HG03521 (cell line): ENCODE data around the gene KSR1.
"Not testable (repeated sequence)": the region's sequence is repeated elsewhere in the genome, so short reads cannot be mapped to it uniquely, and the experiment has no call there.

Experiments used
- ATAC-seq: cut with Tn5 transposase; IDR thresholded peaks from one replicate; pipeline ENCODE4 v1.9.1; 2021; ENCODE audit warnings: mild to moderate bottlenecking, moderate library complexity; ENCODE audit not compliant: unreplicated experiment

KSR1 gene

GRCh38 chr17:27455914-27456680 lies at the start of gene KSR1:
KSR1 (plus strand) TSS chr17:27456448; CDS start chr17:27456644, 196 bp downstream.
- peak; percentile 94 for ATAC-seq

- ATAC-seq, result no peak
Observed at GRCh38 chr17:27407916-27408864, 48.1 kb upstream of the KSR1 start.

GRCh38 chr17:27408891-27409290 lies 47.4 kb upstream of the KSR1 start:
- no peak for ATAC-seq

GRCh38 chr17:27412158-27412557 lies 44.1 kb upstream of the KSR1 start:
- ATAC-seq, result not testable (repeated sequence)

- ATAC-seq, result no peak
Observed at GRCh38 chr17:27413315-27413714, 42.9 kb upstream of the KSR1 start.

- no peak for ATAC-seq
Observed at GRCh38 chr17:27413792-27414191, 42.5 kb upstream of the KSR1 start.

- ATAC-seq, result no peak
Observed at GRCh38 chr17:27414271-27414670, 42.0 kb upstream of the KSR1 start.

- no peak for ATAC-seq
Observed at GRCh38 chr17:27414694-27415093, 41.6 kb upstream of the KSR1 start.

- ATAC-seq, result no peak
Observed at GRCh38 chr17:27415120-27415795, 41.0 kb upstream of the KSR1 start.

GRCh38 chr17:27417596-27418365 lies 38.5 kb upstream of the KSR1 start:
- ATAC-seq, result no peak

- no peak for ATAC-seq
Observed at GRCh38 chr17:27418366-27418615, 38.0 kb upstream of the KSR1 start.

GRCh38 chr17:27419156-27419555 lies 37.1 kb upstream of the KSR1 start:
- no peak for ATAC-seq

GRCh38 chr17:27420211-27420950 lies 35.9 kb upstream of the KSR1 start:
- no peak for ATAC-seq

GRCh38 chr17:27421111-27421510 lies 35.1 kb upstream of the KSR1 start:
- no peak for ATAC-seq

- ATAC-seq, result not testable (repeated sequence)
Observed at GRCh38 chr17:27421626-27422025, 34.6 kb upstream of the KSR1 start.

- ATAC-seq, result no peak
Observed at GRCh38 chr17:27422601-27423000, 33.6 kb upstream of the KSR1 start.

- no peak for ATAC-seq
Observed at GRCh38 chr17:27423651-27424050, 32.6 kb upstream of the KSR1 start.

- no peak for ATAC-seq
Observed at GRCh38 chr17:27424516-27424915, 31.7 kb upstream of the KSR1 start.

- no peak for ATAC-seq
Observed at GRCh38 chr17:27424941-27425340, 31.3 kb upstream of the KSR1 start.

- not testable (repeated sequence) for ATAC-seq
Observed at GRCh38 chr17:27425571-27425970, 30.7 kb upstream of the KSR1 start.
